Esophagus squamous epithelium (tissue), 4 donors: Measurements from ENCODE around the gene ZNF474.

Experiments
- POLR2A ChIP-seq, 4 donors: fragments of 450-650 bp; IDR thresholded peaks; one replicate each; pipeline ENCODE4 v1.6.1; 2017; ENCODE audit warnings: antibody characterized with exemption in 4 of 4, mild to moderate bottlenecking in 4 of 4, moderate library complexity in 3 of 4
- TF ChIP-seq, protein P1 (sequence below), 6 experiments: fragments of 450-650 bp in 4 of 6; fragments of 200-600 bp in 2 of 6; sonication (generic) in 2 of 6; IDR thresholded peaks; one replicate each; pipeline ENCODE4 v1.5.1; 2016 to 2019; ENCODE audit warnings: antibody characterized with exemption in 6 of 6, mild to moderate bottlenecking in 4 of 6, moderate library complexity in 4 of 6

DNA sequence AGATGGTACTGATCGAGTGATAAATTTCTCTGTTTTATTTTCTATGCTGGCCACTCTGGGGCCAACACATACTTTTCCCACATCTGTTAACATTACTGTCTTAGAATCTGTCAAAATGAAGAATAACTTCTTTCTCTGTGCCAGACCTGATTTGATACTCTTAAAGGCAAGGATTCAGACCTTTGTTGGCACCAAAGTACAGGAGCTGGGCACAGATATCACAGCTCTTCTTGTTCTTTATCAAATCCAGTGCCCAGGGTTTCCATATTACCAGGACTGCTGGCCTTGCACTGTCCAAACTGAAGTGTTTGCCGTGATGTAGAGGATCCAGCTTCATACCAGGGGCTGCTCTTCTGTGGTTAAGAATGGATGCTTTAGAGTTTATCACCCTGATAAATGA lies 20.9 kb downstream of the ZNF474 start:
- TF ChIP-seq, protein P1, sequence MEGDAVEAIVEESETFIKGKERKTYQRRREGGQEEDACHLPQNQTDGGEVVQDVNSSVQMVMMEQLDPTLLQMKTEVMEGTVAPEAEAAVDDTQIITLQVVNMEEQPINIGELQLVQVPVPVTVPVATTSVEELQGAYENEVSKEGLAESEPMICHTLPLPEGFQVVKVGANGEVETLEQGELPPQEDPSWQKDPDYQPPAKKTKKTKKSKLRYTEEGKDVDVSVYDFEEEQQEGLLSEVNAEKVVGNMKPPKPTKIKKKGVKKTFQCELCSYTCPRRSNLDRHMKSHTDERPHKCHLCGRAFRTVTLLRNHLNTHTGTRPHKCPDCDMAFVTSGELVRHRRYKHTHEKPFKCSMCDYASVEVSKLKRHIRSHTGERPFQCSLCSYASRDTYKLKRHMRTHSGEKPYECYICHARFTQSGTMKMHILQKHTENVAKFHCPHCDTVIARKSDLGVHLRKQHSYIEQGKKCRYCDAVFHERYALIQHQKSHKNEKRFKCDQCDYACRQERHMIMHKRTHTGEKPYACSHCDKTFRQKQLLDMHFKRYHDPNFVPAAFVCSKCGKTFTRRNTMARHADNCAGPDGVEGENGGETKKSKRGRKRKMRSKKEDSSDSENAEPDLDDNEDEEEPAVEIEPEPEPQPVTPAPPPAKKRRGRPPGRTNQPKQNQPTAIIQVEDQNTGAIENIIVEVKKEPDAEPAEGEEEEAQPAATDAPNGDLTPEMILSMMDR (IDR thresholded peaks at IDR 0.05) = no peak
- TF ChIP-seq POLR2A (IDR thresholded peaks at IDR 0.05) = no peak
